Islet of Langerhans (tissue), 1 donor: ENCODE data around the gene MTMR8.

Experiments
- FAIRE-seq: peaks from one replicate; lab custom pipeline; 2011; peaks lifted over from hg19 to GRCh38; lab: Jason Lieb, UNC

Gene MTMR8

GRCh38 chrX:64306712-64307111 is 88.5 kb downstream of the MTMR8 start:
- FAIRE-seq = no peak

DNA sequence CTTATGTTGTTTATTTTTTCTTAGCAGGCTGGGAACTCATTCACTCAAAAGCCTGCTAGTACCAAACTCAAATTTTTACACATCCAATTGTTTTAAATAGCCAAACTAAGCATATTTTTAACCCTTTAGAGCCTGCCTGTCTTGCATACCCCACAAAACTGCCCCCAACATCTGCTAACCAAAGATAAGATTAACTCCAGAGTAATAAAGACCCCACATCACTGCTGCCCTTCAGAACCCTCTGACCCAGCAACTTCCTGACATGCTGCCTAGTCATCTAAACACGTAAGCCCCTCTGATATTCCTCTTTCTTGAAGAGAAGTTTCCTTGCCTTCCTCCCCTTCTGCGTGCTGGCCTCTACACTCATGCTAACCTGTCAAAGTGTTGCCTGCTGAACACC is 104.1 kb downstream of the MTMR8 start:
- FAIRE-seq = no peak

- no peak for FAIRE-seq
Observed at GRCh38 chrX:64265265-64265664, 130.0 kb downstream of the MTMR8 start.

DNA sequence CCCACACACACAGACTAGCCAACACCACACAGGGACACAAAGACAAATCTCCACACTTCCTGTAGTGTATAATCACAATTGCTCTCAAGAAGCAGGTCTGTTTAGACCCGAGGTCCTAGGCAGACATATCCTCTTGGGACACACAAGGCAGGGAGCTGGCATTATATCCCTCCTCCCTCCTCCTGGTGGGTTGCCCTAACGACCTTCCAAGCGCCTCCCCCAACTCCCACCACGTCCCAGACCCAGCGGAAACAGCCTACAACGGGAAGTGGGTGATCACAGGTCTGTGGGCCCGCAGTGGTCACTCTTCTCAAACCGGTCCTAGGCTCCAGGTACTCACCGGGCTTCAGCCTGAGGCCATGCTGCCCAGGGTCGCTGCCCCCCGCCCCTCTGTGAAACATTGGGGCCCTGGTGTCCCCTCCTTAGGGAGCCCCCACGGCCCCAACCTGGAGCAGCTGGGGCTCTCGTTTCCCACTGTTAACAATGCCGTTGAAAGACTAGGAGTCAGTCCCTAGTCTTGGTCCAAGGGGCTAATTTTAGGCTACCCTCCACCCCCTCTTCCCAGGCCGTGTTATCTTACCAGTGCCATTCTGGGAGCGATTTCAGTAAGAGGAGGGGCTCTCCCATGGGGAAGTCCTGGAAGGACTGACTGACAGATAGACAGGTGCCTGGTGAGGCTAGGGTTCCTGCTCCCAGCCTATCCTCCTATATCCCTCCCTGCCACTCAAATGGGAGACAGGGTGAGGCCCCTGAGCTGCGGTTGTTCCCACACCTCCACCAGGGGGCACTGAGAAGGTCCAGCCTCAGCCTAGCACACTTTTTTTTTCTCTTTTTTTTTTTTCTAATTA is 164.9 kb downstream of the MTMR8 start, which contains the start of gene ASB12:
ASB12 (minus strand) TSS at position 485 of the 848 bp plus-strand sequence. CDS start 4,957 bp downstream, outside the sequence.
- FAIRE-seq = no peak

DNA sequence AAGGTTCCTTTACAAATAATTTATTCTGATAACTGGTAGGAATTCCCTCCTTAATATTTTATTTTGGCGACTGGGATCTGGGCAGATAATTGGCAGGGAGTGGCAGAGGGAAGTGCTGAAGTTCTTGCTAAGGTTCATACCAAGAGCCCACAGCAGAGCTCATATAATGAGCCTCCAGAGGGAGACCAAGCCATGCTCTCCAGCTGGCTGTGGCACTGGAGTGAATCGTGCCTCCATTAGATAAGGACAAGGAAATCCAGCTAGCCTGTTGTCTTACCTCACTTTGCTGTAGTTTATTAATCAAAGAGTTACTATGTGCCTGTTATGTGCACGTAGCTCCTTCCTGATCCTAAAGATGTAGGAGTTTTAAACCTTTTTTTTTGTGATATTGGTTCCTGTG is 166.1 kb downstream of the MTMR8 start:
- FAIRE-seq = no peak
